ENCODE results near the gene SUGT1. TPM values are rescaled to one million over a fixed set of nuclear protein-coding genes. Genes with fewer than 3 reads are reported as not detected.
"Not testable (repeated sequence)": the region's sequence is repeated elsewhere in the genome, so short reads cannot be mapped to it uniquely, and the experiment has no call there.

The SUGT1 gene
- total RNA-seq, 1 experiment from 2014 or later, result 43.2 TPM

GRCh38 chr13:52677823-52678222 is 25.2 kb downstream of the SUGT1 start:
- Histone ChIP-seq H3K27ac (ENCODE audit: low read length) (no peak overlapping the region), H3K4me1 (ENCODE audit: control insufficient read depth, insufficient read depth, low read length) (no peaks in the 10 kb centered on the region), H3K27me3 (ENCODE audit: control insufficient read depth, insufficient read depth, low read length) (no peaks in the 10 kb centered on the region), H3K9me3 (ENCODE audit: control insufficient read depth, insufficient read depth, low read depth, low read length) (no peaks in the 10 kb centered on the region), H3K36me3 (ENCODE audit: control insufficient read depth, insufficient read depth, low read length) (peaks cover 8% of the 10 kb centered on the region), H3K4me3 (ENCODE audit: low read depth in 2 of 2, low read length in 2 of 2) (no peak overlapping the region)
- BruUV-seq (replicated peaks), result no TSS peak
- POLR2A ChIA-PET, result no interaction called here
- DNase-seq (ENCODE audit: low read depth, low spot score) (no peak), ATAC-seq (no peak)
- intact Hi-C loops (cut with micrococcal nuclease; ENCODE audit: unreplicated experiment), result no loop called here
- CTCF ChIA-PET, result interaction anchor here (0.7 kb wide), 1 partner anchor 13 kb away, joined by 4 read pairs; no protein-coding TSS in a partner anchor
- no peak for TF ChIP-seq TCF7L2 (IDR thresholded peaks at IDR 0.05; ENCODE audit: low read depth, low read length)
- TF ChIP-seq POLR2AphosphoS5 (IDR thresholded peaks at IDR 0.05; ENCODE audit: low read depth, low read length), result no peak
- no peak for TF ChIP-seq REST (IDR thresholded peaks at IDR 0.05; ENCODE audit: insufficient read depth in 1 of 2, low read depth in 2 of 2, low read length in 1 of 2)
- no peak for TF ChIP-seq CTCF (IDR thresholded peaks at IDR 0.05)
- TF ChIP-seq SIN3A (IDR thresholded peaks at IDR 0.05; ENCODE audit: borderline replicate concordance, insufficient read depth, low read depth, low read length), result no peak
- in situ Hi-C loops (cut with HindIII; ENCODE audit: low pct_unique_long_range_greater_than_20kb, low sequenced_read_pairs), result no loop called here

GRCh38 chr13:52685806-52686205 is 33.2 kb downstream of the SUGT1 start:
- H3K4me1 ChIP-seq (ENCODE audit: control insufficient read depth, insufficient read depth, low read length); ATAC-seq; intact Hi-C loops (cut with micrococcal nuclease; ENCODE audit: unreplicated experiment); CTCF ChIA-PET; BruUV-seq (replicated peaks); H3K36me3 ChIP-seq (ENCODE audit: control insufficient read depth, insufficient read depth, low read length); H3K27me3 ChIP-seq (ENCODE audit: control insufficient read depth, insufficient read depth, low read length); POLR2A ChIA-PET; H3K4me3 ChIP-seq (ENCODE audit: low read depth in 2 of 2, low read length in 2 of 2); DNase-seq (ENCODE audit: low read depth, low spot score); H3K9me3 ChIP-seq (ENCODE audit: control insufficient read depth, insufficient read depth, low read depth, low read length); H3K27ac ChIP-seq (ENCODE audit: low read length); in situ Hi-C loops (cut with HindIII; ENCODE audit: low pct_unique_long_range_greater_than_20kb, low sequenced_read_pairs): not testable (repeated sequence)

GRCh38 chr13:52686376-52686775 is 33.7 kb downstream of the SUGT1 start:
- peaks cover 7% of the 10 kb centered on the region for H3K36me3 ChIP-seq (ENCODE audit: control insufficient read depth, insufficient read depth, low read length)
- CTCF ChIA-PET, result no interaction called here
- no peak for TF ChIP-seq SIN3A (IDR thresholded peaks at IDR 0.05; ENCODE audit: borderline replicate concordance, insufficient read depth, low read depth, low read length)
- TF ChIP-seq POLR2AphosphoS5 (IDR thresholded peaks at IDR 0.05; ENCODE audit: low read depth, low read length), result no peak
- TF ChIP-seq CTCF (IDR thresholded peaks at IDR 0.05), result no peak
- TF ChIP-seq TCF7L2 (IDR thresholded peaks at IDR 0.05; ENCODE audit: low read depth, low read length), result no peak
- no peak for TF ChIP-seq REST (IDR thresholded peaks at IDR 0.05; ENCODE audit: insufficient read depth in 1 of 2, low read depth in 2 of 2, low read length in 1 of 2)

More at GRCh38 chr13:52686376-52686775, 33.7 kb downstream of the SUGT1 start:
- in situ Hi-C loops (cut with HindIII; ENCODE audit: low pct_unique_long_range_greater_than_20kb, low sequenced_read_pairs) (no loop called here), intact Hi-C loops (cut with micrococcal nuclease; ENCODE audit: unreplicated experiment) (no loop called here)
- H3K27ac ChIP-seq (ENCODE audit: low read length), result no peak overlapping the region
- ATAC-seq (no peak), DNase-seq (ENCODE audit: low read depth, low spot score) (no peak)
- no peak overlapping the region for H3K4me3 ChIP-seq (ENCODE audit: low read depth in 2 of 2, low read length in 2 of 2)
- BruUV-seq (replicated peaks), result no TSS peak
- no peaks in the 10 kb centered on the region for H3K4me1 ChIP-seq (ENCODE audit: control insufficient read depth, insufficient read depth, low read length)
- no peaks in the 10 kb centered on the region for H3K9me3 ChIP-seq (ENCODE audit: control insufficient read depth, insufficient read depth, low read depth, low read length)
- no peaks in the 10 kb centered on the region for H3K27me3 ChIP-seq (ENCODE audit: control insufficient read depth, insufficient read depth, low read length)
- POLR2A ChIA-PET, result no interaction called here
